Calu3 (cell line): ENCODE measurements around the gene MGMT. TPM values are rescaled to one million over a fixed set of nuclear protein-coding genes. Genes with fewer than 3 reads are reported as not detected.

ENCODE experiments used
- BruUV-seq: library from RNA; stranded (reverse); fragments of 400-500 nt; replicated peaks from 2 replicates; lab custom pipeline; 2021; lab: Mats Ljungman, UMichigan
- CTCF ChIA-PET: fragments of 300-600 bp; sonication (Branson Sonifier 250); formaldehyde crosslinking; loops from one replicate; lab custom pipeline; 2022; ENCODE audit warnings: antibody characterized with exemption; lab: Charles Lee
- DNase-seq: peaks from one replicate; pipeline ENCODE4 v3.0.0; 2022
- H3K27ac Mint-ChIP-seq: one replicate; pipeline ENCODE4 v1.8.0; 2022; ENCODE audit warnings: mixed read lengths; ENCODE audit not compliant: unreplicated experiment
- H3K27me3 Mint-ChIP-seq: one replicate; pipeline ENCODE4 v1.8.0; 2022; ENCODE audit warnings: mixed read lengths; ENCODE audit not compliant: unreplicated experiment
- H3K36me3 Mint-ChIP-seq: one replicate; pipeline ENCODE4 v1.8.0; 2022; ENCODE audit warnings: mild to moderate bottlenecking, moderate library complexity, mixed read lengths; ENCODE audit not compliant: insufficient read depth, unreplicated experiment
- H3K4me1 Mint-ChIP-seq: one replicate; pipeline ENCODE4 v1.8.0; 2022; ENCODE audit warnings: mild to moderate bottlenecking, low read depth, mixed read lengths; ENCODE audit not compliant: unreplicated experiment
- H3K4me3 Mint-ChIP-seq: one replicate; pipeline ENCODE4 v1.8.0; 2022; ENCODE audit warnings: mild to moderate bottlenecking, low read depth, moderate library complexity, mixed read lengths; ENCODE audit not compliant: unreplicated experiment
- H3K9me3 Mint-ChIP-seq: one replicate; pipeline ENCODE4 v1.8.0; 2022; ENCODE audit warnings: low read depth, mixed read lengths; ENCODE audit not compliant: unreplicated experiment
- CTCF ChIP-seq: fragments of 200-600 bp; IDR thresholded peaks from one replicate; pipeline ENCODE4 v1.8.0; 2022; ENCODE audit warnings: antibody characterized with exemption; ENCODE audit not compliant: unreplicated experiment
- intact Hi-C: fragments of 100-400 bp; cut with micrococcal nuclease; formaldehyde crosslinking; loops from one replicate; pipeline ENCODE4 v1.10.0; 2022; ENCODE audit not compliant: unreplicated experiment
- total RNA-seq: library from RNA; stranded (reverse); gene quantifications from 2 replicates; pipeline ENCODE4 v1.2.3, GENCODE V29; 2022

MGMT gene
- total RNA-seq, 1 experiment from 2014 or later = 8.3 TPM

GRCh38 chr10:129586898-129587443 lies 119.9 kb downstream of the MGMT start:
- peaks cover 9% of the 10 kb centered on the region for H3K9me3 Mint-ChIP-seq
- no peaks in the 10 kb centered on the region for H3K36me3 Mint-ChIP-seq
- intact Hi-C loops = no loop called here
- H3K27ac Mint-ChIP-seq = no peak overlapping the region
- no peak for TF ChIP-seq CTCF
- no peak overlapping the region for H3K4me3 Mint-ChIP-seq
- BruUV-seq = no TSS peak
- CTCF ChIA-PET = no interaction called here
- no peaks in the 10 kb centered on the region for H3K4me1 Mint-ChIP-seq
- DNase-seq = no peak
- H3K27me3 Mint-ChIP-seq = no peaks in the 10 kb centered on the region

GRCh38 chr10:129589546-129589945 lies 122.5 kb downstream of the MGMT start:
- Mint-ChIP-seq H3K36me3 (no peaks in the 10 kb centered on the region), H3K4me1 (no peaks in the 10 kb centered on the region), H3K27me3 (no peaks in the 10 kb centered on the region), H3K4me3 (no peak overlapping the region), H3K27ac (no peak overlapping the region), H3K9me3 (peaks cover 11% of the 10 kb centered on the region)
- BruUV-seq = no TSS peak
- CTCF ChIA-PET = no interaction called here
- TF ChIP-seq CTCF = no peak
- no peak for DNase-seq
- intact Hi-C loops = no loop called here

GRCh38 chr10:129593953-129594352 lies 126.9 kb downstream of the MGMT start:
- no peak overlapping the region for H3K4me3 Mint-ChIP-seq
- H3K27me3 Mint-ChIP-seq = no peaks in the 10 kb centered on the region
- no peaks in the 10 kb centered on the region for H3K4me1 Mint-ChIP-seq
- no peak for DNase-seq
- no peak overlapping the region for H3K27ac Mint-ChIP-seq
- peaks cover 13% of the 10 kb centered on the region for H3K9me3 Mint-ChIP-seq
- no peaks in the 10 kb centered on the region for H3K36me3 Mint-ChIP-seq
- BruUV-seq = no TSS peak
- intact Hi-C loops = no loop called here
- CTCF ChIA-PET = no interaction called here
- TF ChIP-seq CTCF = no peak

- BruUV-seq = no TSS peak
- H3K36me3 Mint-ChIP-seq = no peaks in the 10 kb centered on the region
- H3K4me3 Mint-ChIP-seq = no peak overlapping the region
- H3K9me3 Mint-ChIP-seq = peaks cover 13% of the 10 kb centered on the region
- CTCF ChIA-PET = no interaction called here
- no peaks in the 10 kb centered on the region for H3K27me3 Mint-ChIP-seq
- TF ChIP-seq CTCF = no peak
- intact Hi-C loops = no loop called here
- DNase-seq = no peak
- no peaks in the 10 kb centered on the region for H3K4me1 Mint-ChIP-seq
- H3K27ac Mint-ChIP-seq = no peak overlapping the region
Observed at GRCh38 chr10:129594811-129595210, 127.8 kb downstream of the MGMT start.
